ENCODE results near the gene LRRC27. TPM values are rescaled to one million over a fixed set of nuclear protein-coding genes. Genes with fewer than 3 reads are reported as not detected.

LRRC27 gene
- total RNA-seq, 2 donors from 2014 or later = 11.4 to 22.9 TPM

- no peaks in the 10 kb centered on the region for H3K9me3 ChIP-seq
- no peak for DNase-seq (ENCODE audit: low spot score)
- WGBS = 94% methylated on average over 49 of the region's 61 CpGs
Measured at GRCh38 chr10:132425029-132425756, 93.2 kb downstream of the LRRC27 start.

DNA sequence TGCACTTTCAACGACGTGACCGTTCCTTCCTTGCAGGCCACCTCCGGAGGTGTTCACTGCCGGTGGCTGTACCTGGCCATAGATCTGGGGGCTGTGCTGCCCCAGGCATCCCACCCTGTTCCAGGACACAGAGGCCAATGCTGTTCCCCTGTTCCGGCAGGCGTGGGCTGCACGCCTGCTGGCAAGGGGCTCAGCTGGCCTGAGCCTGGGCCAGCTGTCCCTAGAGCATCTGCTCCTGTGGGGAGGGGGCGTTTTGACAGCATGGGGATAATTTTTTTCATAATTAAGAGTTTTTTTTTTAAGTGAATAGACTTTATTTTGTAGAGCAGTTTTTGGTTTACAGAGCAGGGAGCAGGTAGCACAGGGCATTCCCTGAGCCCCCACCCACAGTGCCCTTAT, 93.8 kb downstream of the LRRC27 start:
- intact Hi-C loops (cut with DNase I) = no loop called here
- Histone ChIP-seq H3K4me1 (replicated peaks) (peaks cover 15% of the 10 kb centered on the region), H3K27ac (no peak overlapping the region)

More at GRCh38 chr10:132425029-132425756, 93.2 kb downstream of the LRRC27 start:
- Histone ChIP-seq H3K27ac (no peak overlapping the region), H3K36me3 (no peaks in the 10 kb centered on the region), H3K27me3 (replicated peaks; ENCODE audit: insufficient read depth) (no peaks in the 10 kb centered on the region), H3K4me1 (replicated peaks) (peaks cover 20% of the 10 kb centered on the region), H3K4me3 (no peak overlapping the region)
- TF ChIP-seq POLR2AphosphoS5 (IDR thresholded peaks at IDR 0.05) (no peak), POLR2A (IDR thresholded peaks at IDR 0.05) (no peak)
- TF ChIP-seq, protein P1, sequence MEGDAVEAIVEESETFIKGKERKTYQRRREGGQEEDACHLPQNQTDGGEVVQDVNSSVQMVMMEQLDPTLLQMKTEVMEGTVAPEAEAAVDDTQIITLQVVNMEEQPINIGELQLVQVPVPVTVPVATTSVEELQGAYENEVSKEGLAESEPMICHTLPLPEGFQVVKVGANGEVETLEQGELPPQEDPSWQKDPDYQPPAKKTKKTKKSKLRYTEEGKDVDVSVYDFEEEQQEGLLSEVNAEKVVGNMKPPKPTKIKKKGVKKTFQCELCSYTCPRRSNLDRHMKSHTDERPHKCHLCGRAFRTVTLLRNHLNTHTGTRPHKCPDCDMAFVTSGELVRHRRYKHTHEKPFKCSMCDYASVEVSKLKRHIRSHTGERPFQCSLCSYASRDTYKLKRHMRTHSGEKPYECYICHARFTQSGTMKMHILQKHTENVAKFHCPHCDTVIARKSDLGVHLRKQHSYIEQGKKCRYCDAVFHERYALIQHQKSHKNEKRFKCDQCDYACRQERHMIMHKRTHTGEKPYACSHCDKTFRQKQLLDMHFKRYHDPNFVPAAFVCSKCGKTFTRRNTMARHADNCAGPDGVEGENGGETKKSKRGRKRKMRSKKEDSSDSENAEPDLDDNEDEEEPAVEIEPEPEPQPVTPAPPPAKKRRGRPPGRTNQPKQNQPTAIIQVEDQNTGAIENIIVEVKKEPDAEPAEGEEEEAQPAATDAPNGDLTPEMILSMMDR (IDR thresholded peaks at IDR 0.05) = no peak
- intact Hi-C loops (cut with DNase I) = no loop called here

DNA sequence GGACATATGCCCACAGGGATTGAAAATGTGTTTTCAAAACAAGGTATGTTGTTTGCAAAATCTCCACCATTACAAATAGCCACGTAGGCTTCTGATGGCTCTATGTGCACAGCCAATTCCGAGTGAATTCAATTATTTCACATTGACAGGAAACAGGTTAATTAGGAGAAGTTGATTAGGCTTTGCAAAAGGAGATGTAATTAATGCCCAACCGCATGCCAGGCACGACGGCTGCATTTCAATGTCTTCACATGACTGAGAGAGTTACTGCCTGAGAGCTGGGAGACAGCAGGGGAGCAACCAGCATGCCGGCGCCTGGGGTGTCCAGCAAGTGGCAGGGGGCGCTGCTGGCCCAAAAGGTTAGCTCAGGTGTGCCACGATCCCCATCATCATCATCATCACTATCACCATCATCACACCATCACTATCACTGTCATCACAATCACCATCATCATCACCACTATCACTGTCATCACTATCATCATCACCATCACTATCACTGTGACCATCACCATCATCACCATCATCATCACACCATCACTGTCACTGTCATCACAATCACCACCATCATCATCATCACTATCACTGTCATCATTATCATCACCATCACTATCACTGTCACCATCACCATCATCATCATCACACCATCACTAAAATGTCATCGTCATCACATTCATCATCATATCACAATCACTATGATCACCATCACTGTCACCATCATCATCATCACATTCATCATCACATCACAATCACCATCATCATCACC, 95.2 kb downstream of the LRRC27 start:
- WGBS = 96% methylated on average over 10 of the region's 10 CpGs
- Histone ChIP-seq H3K4me3 (no peak overlapping the region), H3K4me1 (replicated peaks) (peaks cover under 1% of the 10 kb centered on the region), H3K27me3 (replicated peaks; ENCODE audit: insufficient read depth) (no peaks in the 10 kb centered on the region), H3K9me3 (no peaks in the 10 kb centered on the region), H3K27ac (no peak overlapping the region), H3K36me3 (no peaks in the 10 kb centered on the region)
- DNase-seq (ENCODE audit: low spot score) = no peak
- TF ChIP-seq POLR2A (IDR thresholded peaks at IDR 0.05) = no peak
- TF ChIP-seq, protein P1 (IDR thresholded peaks at IDR 0.05) = no peak
- no peak for TF ChIP-seq POLR2AphosphoS5 (IDR thresholded peaks at IDR 0.05)
- intact Hi-C loops (cut with DNase I) = no loop called here

More for the DNA sequence above, 93.8 kb downstream of the LRRC27 start:
- Histone ChIP-seq H3K36me3 (no peaks in the 10 kb centered on the region), H3K4me3 (no peak overlapping the region), H3K27me3 (replicated peaks; ENCODE audit: insufficient read depth) (no peaks in the 10 kb centered on the region), H3K9me3 (no peaks in the 10 kb centered on the region)
- 81% methylated on average over 9 of the region's 9 CpGs for WGBS
- TF ChIP-seq POLR2A (IDR thresholded peaks at IDR 0.05) (no peak), POLR2AphosphoS5 (IDR thresholded peaks at IDR 0.05) (no peak)
- TF ChIP-seq, protein P1 (IDR thresholded peaks at IDR 0.05) = no peak
- DNase-seq (ENCODE audit: low spot score) = no peak

- H3K27me3 ChIP-seq (replicated peaks; ENCODE audit: insufficient read depth) = no peaks in the 10 kb centered on the region
- TF ChIP-seq POLR2A (IDR thresholded peaks at IDR 0.05) (no peak), POLR2AphosphoS5 (IDR thresholded peaks at IDR 0.05) (no peak)
- TF ChIP-seq, protein P1 (IDR thresholded peaks at IDR 0.05) = no peak
- H3K27ac ChIP-seq = no peak overlapping the region
- H3K4me3 ChIP-seq = no peak overlapping the region
- intact Hi-C loops (cut with DNase I) = no loop called here
- H3K4me1 ChIP-seq (replicated peaks) = no peaks in the 10 kb centered on the region
- DNase-seq (ENCODE audit: low spot score) = no peak
- no peaks in the 10 kb centered on the region for H3K9me3 ChIP-seq
- 91% methylated on average over 2 of the region's 2 CpGs for WGBS
- H3K36me3 ChIP-seq = no peaks in the 10 kb centered on the region
Measured at GRCh38 chr10:132427939-132428367, 96.0 kb downstream of the LRRC27 start.

Data from prostate gland (tissue), 2 donors.